HG02798 (cell line): ENCODE results near the gene EFCC1.

ENCODE experiments used
- ATAC-seq: cut with Tn5 transposase; IDR thresholded peaks from one replicate; pipeline ENCODE4 v1.9.1; 2021; ENCODE audit warnings: mild to moderate bottlenecking; ENCODE audit not compliant: unreplicated experiment, poor library complexity

EFCC1 gene

GRCh38 chr3:129028866-129029265 is 27.8 kb downstream of the EFCC1 start:
- ATAC-seq = no peak

- no peak for ATAC-seq
Measured at GRCh38 chr3:129030611-129031010, 29.5 kb downstream of the EFCC1 start.

GRCh38 chr3:129031476-129032215 is 30.5 kb downstream of the EFCC1 start:
- ATAC-seq = no peak

- ATAC-seq = no peak
Measured at GRCh38 chr3:129032716-129033115, 31.6 kb downstream of the EFCC1 start.

DNA sequence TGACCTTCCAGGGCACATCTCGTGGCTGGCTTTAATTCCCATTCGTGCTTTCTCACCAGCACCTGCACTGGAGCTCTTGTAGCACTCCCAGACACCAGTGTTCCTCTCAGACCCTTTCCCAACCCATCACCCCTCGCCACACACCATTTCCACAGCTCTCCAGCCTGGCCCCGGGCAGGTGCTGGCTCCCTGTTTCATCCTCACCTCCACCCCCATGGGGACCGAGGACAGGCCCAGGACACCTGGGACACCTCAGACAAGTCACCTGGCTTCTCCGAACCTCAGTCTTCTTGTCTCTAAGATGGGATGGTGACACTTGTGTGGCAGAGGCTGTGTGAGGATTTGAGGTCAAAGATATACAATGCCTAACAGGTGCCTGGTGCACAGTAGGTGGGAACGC is 32.0 kb downstream of the EFCC1 start:
- no peak for ATAC-seq

GRCh38 chr3:129033633-129034321 is 32.7 kb downstream of the EFCC1 start:
- no peak for ATAC-seq

DNA sequence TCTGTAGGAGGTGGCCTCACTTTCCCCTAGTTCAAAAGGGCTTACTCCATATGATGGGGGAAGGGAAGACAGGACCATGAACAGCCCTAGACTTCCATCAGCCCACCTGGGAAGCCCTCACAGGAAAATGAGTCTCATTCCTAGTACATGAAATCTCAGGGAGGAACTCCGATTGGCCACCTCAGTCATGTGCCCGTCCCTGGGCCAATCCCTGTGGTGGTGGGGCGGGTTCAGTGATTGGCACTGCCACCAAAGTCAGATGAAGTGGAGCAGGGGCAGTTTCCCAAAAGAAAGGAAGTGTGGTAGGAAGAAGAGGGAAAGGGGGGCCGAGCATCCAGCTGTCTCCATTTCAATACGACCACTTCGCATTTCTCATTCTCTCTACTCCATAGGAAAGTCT is 33.5 kb downstream of the EFCC1 start:
- ATAC-seq = no peak

GRCh38 chr3:129035360-129036221 is 34.5 kb downstream of the EFCC1 start:
- ATAC-seq = no peak

DNA sequence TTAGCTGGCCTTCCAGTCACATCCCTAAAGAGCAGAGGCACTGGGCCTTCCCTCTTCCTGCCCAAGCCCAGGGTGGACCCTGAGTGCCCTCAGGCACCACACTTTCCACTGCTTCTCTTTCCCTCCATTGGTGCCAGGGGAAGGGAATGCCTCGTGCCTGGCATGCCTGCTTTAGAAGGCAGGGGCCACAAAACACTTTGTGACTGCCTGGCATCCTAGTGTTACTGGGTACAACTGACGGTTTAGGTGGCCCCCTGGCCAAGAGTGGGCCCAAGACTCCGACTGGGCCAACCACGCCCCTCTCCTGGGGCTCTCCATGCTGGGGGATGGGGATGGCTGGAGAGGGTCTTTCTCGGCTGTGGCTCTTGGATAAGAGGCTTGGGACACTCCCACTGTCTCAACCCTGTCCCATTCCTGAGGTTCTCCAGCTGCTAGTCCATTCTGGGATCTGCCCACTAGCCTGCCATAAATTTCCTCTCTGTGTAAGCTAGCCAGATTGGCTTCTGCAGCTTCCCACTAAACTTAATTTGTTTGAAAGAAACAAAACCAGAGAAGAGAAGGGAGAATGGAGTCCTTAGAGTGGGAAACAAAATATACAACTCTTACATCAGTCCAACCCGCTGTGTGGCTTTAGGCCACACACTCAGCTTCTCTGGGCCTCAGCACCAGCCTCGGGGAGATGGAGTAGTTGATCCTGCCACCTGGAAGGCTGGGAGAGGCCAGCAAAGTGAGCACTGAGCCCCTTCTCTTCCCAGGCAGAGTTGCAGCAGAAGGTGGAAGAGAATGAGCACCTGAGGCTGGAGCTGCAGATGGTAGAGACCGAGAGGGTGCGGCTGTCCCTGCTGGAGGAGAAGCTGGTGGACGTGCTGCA is 35.4 kb downstream of the EFCC1 start:
- no peak for ATAC-seq

DNA sequence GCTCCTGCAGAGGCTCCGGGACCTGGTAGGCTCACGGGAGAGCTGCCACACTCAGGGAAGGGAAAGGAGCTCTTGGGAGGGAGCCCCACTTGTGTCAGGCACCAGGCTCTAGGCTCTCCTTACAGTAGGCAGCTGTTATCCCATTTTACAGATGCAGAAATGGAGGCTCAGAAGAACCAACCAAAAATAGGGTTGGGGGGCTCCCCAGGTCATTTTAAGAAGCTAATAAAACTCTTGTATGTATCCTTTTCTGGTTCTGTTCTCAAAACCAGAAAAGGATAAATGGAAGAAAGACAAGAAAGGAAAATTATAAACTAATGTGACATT is 36.0 kb downstream of the EFCC1 start:
- ATAC-seq = no peak

DNA sequence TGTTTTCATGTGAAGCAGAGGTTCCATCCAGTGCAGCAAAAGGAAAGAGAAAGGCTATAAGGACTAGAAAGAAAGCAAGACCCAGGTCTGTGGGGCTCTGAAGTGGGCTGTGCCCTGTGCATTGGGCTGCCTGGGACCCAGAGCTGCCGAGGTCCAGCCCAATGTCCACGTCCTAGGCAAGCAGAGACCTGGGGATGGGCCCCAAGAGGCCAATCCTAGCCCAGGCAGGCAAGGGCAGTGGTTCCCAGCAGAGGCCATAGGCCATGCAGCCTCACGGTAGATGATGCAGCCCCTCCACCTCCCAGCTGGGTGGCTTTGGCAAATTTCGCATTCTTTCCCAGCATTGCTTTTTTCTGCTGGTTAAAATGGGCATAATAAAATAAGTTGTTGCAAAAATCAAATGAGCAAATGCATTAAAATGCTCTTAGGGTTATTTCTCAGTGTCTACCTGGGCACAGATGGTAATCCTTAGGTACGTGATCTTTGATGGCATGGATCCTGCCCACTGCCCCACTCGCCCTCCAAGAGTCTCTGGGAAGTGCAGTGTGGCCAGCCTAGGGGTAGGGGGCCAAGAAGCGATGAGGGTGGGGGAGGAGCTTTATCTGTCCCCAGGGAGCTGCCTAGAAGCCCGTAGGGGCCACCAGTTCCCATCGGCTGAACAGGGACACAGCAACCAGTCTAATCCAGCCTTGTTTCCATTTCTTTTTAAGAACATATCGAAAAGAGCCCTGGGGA is 37.2 kb downstream of the EFCC1 start:
- ATAC-seq = no peak

GRCh38 chr3:129039271-129040038 is 38.4 kb downstream of the EFCC1 start:
- ATAC-seq = no peak

- no peak for ATAC-seq
Measured at GRCh38 chr3:129040039-129040336, 38.9 kb downstream of the EFCC1 start.

- ATAC-seq = no peak
Measured at GRCh38 chr3:129040579-129041300, 39.6 kb downstream of the EFCC1 start.

- ATAC-seq = no peak
Measured at GRCh38 chr3:129045675-129046036, 44.6 kb downstream of the EFCC1 start.

DNA sequence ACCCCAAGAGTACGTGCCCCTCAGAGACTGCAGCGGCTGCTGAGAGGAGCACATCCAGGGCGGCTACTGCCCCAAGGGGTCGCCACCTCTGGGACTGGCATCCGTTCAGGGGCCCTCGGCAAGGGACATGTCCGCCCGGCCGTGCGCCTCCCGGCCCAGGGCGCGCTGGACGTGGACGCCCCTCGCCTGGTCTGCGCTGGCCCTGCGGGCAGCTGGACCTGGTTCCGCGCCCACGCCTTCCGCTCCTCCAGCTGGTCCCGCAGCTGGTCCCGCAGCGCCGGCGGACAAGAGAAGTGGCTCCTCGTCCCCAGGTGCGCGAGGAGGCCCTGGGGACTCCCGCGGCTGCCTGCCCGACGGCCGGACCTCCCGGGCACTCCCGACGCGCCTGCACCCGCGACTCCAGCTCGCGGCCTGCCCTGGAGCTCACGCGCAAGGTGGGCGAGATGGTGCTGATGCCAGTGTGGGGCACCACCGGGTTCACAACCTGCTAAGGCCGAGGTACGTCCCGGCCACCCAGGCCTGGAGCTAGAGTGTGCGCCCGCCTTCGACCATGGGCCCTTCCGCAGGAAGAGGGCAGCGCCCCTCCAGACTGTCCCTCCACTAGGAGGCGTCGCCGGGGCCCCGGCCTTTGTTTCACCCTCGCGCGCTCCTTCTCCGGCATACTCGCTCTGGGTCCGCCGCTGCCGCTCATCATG is 45.1 kb downstream of the EFCC1 start:
- no peak for ATAC-seq

DNA sequence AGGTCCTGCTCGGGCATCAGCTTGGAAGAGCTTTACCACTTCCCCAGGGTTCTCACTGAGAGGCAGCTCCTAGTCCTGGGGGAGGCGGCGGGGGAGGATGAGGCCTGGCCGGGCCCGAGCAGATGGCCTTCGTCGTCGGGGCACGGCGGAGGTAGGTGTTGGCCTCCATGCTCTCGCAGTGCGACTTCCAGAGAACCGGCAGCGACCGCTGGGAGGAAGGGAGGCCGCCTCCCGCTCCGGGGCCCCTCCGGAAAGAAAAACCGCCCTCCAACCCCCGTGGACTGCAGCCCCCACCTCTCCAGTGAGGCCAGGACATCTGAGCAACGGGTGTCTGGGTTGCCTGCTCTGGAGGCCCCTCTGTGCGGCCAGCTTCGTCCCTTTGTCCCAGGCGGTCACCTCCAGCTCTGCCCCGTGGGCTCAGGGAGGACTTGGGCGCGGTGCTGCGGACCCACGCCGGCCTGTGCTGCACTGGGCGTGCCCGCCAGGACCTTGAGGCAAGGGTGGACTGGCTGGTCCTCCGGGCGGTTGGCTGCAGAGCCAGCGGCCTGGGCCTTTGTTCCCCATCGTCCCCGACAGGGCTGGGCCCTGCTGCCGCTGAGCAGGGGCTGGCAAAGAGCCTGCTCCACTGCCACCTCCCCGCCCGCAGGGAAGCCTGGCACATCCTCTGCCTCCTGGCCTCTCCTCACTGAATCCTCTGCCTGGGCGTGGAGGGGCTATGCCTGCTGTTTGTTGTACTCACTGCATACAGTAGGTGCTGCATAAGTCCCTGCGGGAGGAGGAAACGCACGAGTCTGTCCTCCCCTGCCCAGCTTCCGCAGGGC is 45.8 kb downstream of the EFCC1 start:
- ATAC-seq = no peak
